ENCODE results near the gene STXBP2. TPM values are rescaled to one million over a fixed set of nuclear protein-coding genes. Genes with fewer than 3 reads are reported as not detected.

Gene STXBP2
- total RNA-seq, 5 donors from 2014 or later (not counting 1 experiment from before 2014, with no cell fraction given), result 185 to 229 (median 228) TPM

GRCh38 chr19:7661744-7662538 is 25.0 kb downstream of the STXBP2 start:
- DNase-seq (no peak), ATAC-seq (replicated peaks in 1 of 4) (no peak)
- no CpG with 5 or more reads among the region's 8 CpGs for WGBS (ENCODE audit: insufficient coverage)
- H3K9me3 Mint-ChIP-seq, result no peaks in the 10 kb centered on the region
- Histone ChIP-seq H3K9me3 (no peaks in the 10 kb centered on the region), H3K27me3 (replicated peaks in 1 of 2; ENCODE audit: control insufficient read depth in 2 of 2, extremely low read depth in 1 of 2, insufficient read depth in 2 of 2, low read length in 1 of 2) (peaks cover 0 to 2% of the 10 kb centered on the region in 2 experiments), H3K27ac (ENCODE audit: low read length) (no peak overlapping the region), H3K4me1 (ENCODE audit: control insufficient read depth in 1 of 2, extremely low read depth in 1 of 2, insufficient read depth in 2 of 2, low read length in 2 of 2) (peaks cover 3 to 21% of the 10 kb centered on the region in 2 experiments), H3K36me3 (ENCODE audit: control insufficient read depth in 2 of 2, extremely low read depth in 1 of 2, insufficient read depth in 1 of 2, low read length in 1 of 2) (no peaks in the 10 kb centered on the region), H3K4me3 (ENCODE audit: control insufficient read depth in 1 of 2, extremely low read depth in 1 of 2, low read length in 1 of 2) (no peak overlapping the region)
- ChIA-PET POLR2A (no interaction called here), CTCF (interaction anchor here in 1 of 2 donors (1.9 kb wide), 1 partner anchor 32 kb away, joined by 4 read pairs; the partner anchor contains the start of gene PET100)
- H3K27me3 Mint-ChIP-seq, result peaks cover 2 to 3% of the 10 kb centered on the region in 2 donors
- no peak overlapping the region for H3K27ac Mint-ChIP-seq
- no peaks in the 10 kb centered on the region for H3K36me3 Mint-ChIP-seq
- peaks cover 12 to 15% (median 13%) of the 10 kb centered on the region in 3 donors for H3K4me1 Mint-ChIP-seq
- H3K4me3 Mint-ChIP-seq, result no peak overlapping the region

- CTCF ChIA-PET, result interaction anchor here in 1 of 2 donors (0.6 kb wide), 1 partner anchor 114 kb away, joined by 3 read pairs; no protein-coding TSS in a partner anchor
- Mint-ChIP-seq H3K9me3 (no peaks in the 10 kb centered on the region), H3K36me3 (no peaks in the 10 kb centered on the region), H3K27ac (no peak overlapping the region), H3K27me3 (peaks cover 3 to 4% of the 10 kb centered on the region in 2 donors), H3K4me3 (no peak overlapping the region), H3K4me1 (peaks cover 6 to 9% (median 8%) of the 10 kb centered on the region in 3 donors)
- POLR2A ChIA-PET, result no interaction called here
- Histone ChIP-seq H3K9me3 (no peaks in the 10 kb centered on the region), H3K27ac (ENCODE audit: low read length) (no peak overlapping the region), H3K36me3 (ENCODE audit: control insufficient read depth in 2 of 2, extremely low read depth in 1 of 2, insufficient read depth in 1 of 2, low read length in 1 of 2) (no peaks in the 10 kb centered on the region), H3K27me3 (replicated peaks in 1 of 2; ENCODE audit: control insufficient read depth in 2 of 2, extremely low read depth in 1 of 2, insufficient read depth in 2 of 2, low read length in 1 of 2) (peaks cover 0 to 2% of the 10 kb centered on the region in 2 experiments), H3K4me3 (ENCODE audit: control insufficient read depth in 1 of 2, extremely low read depth in 1 of 2, low read length in 1 of 2) (no peak overlapping the region), H3K4me1 (ENCODE audit: control insufficient read depth in 1 of 2, extremely low read depth in 1 of 2, insufficient read depth in 2 of 2, low read length in 2 of 2) (peaks cover 3 to 13% of the 10 kb centered on the region in 2 experiments)
- ATAC-seq (replicated peaks in 1 of 4) (no peak), DNase-seq (no peak)
- WGBS (ENCODE audit: insufficient coverage), result 94% methylated on average over 8 of the region's 14 CpGs
Measured at GRCh38 chr19:7662657-7663056, 25.7 kb downstream of the STXBP2 start.

- POLR2A ChIA-PET, result interaction anchor here (0.5 to 0.8 kb wide), 2 partner anchors 34 to 463 kb away, joined by 3 to 7 read pairs; partner anchors contain the start of genes PET100 (in 1 of the 2) and XAB2 (in 1 of the 2)
- Histone ChIP-seq H3K9me3 (no peaks in the 10 kb centered on the region), H3K27me3 (replicated peaks in 1 of 2; ENCODE audit: control insufficient read depth in 2 of 2, extremely low read depth in 1 of 2, insufficient read depth in 2 of 2, low read length in 1 of 2) (peaks cover 0 to 3% of the 10 kb centered on the region in 2 experiments), H3K27ac (ENCODE audit: low read length) (no peak overlapping the region), H3K4me1 (ENCODE audit: control insufficient read depth in 1 of 2, extremely low read depth in 1 of 2, insufficient read depth in 2 of 2, low read length in 2 of 2) (peaks cover 0 to 5% of the 10 kb centered on the region in 2 experiments), H3K36me3 (ENCODE audit: control insufficient read depth in 2 of 2, extremely low read depth in 1 of 2, insufficient read depth in 1 of 2, low read length in 1 of 2) (no peaks in the 10 kb centered on the region), H3K4me3 (ENCODE audit: control insufficient read depth in 1 of 2, extremely low read depth in 1 of 2, low read length in 1 of 2) (no peak overlapping the region)
- DNase-seq (no peak), ATAC-seq (replicated peaks in 1 of 4) (no peak)
- Mint-ChIP-seq H3K27me3 (peaks cover 4 to 5% of the 10 kb centered on the region in 2 donors), H3K27ac (no peak overlapping the region), H3K9me3 (no peaks in the 10 kb centered on the region), H3K4me3 (no peak overlapping the region), H3K4me1 (peaks cover under 1 to 2% (median 1%) of the 10 kb centered on the region in 3 donors), H3K36me3 (no peaks in the 10 kb centered on the region)
- CTCF ChIA-PET, result interaction anchor here in 1 of 2 donors (0.6 kb wide), 1 partner anchor 112 kb away, joined by 3 read pairs; no protein-coding TSS in a partner anchor
- WGBS (ENCODE audit: insufficient coverage), result 100% methylated on average over 2 of the region's 7 CpGs
Measured at GRCh38 chr19:7663706-7664105, 26.8 kb downstream of the STXBP2 start.

GRCh38 chr19:7665076-7665475 is 28.2 kb downstream of the STXBP2 start:
- no peak overlapping the region for H3K27ac Mint-ChIP-seq
- CTCF ChIA-PET, result no interaction called here
- no peaks in the 10 kb centered on the region for H3K36me3 Mint-ChIP-seq
- H3K27me3 Mint-ChIP-seq, result peaks cover 13 to 14% of the 10 kb centered on the region in 2 donors
- Histone ChIP-seq H3K4me1 (ENCODE audit: control insufficient read depth in 1 of 2, extremely low read depth in 1 of 2, insufficient read depth in 2 of 2, low read length in 2 of 2) (peaks cover 2 to 13% of the 10 kb centered on the region in 2 experiments), H3K4me3 (ENCODE audit: control insufficient read depth in 1 of 2, extremely low read depth in 1 of 2, low read length in 1 of 2) (no peak overlapping the region), H3K27ac (ENCODE audit: low read length) (no peak overlapping the region), H3K36me3 (ENCODE audit: control insufficient read depth in 2 of 2, extremely low read depth in 1 of 2, insufficient read depth in 1 of 2, low read length in 1 of 2) (no peaks in the 10 kb centered on the region), H3K27me3 (replicated peaks in 1 of 2; ENCODE audit: control insufficient read depth in 2 of 2, extremely low read depth in 1 of 2, insufficient read depth in 2 of 2, low read length in 1 of 2) (peaks cover 0 to 16% of the 10 kb centered on the region in 2 experiments), H3K9me3 (no peaks in the 10 kb centered on the region)
- H3K4me1 Mint-ChIP-seq, result peaks cover 8 to 13% (median 11%) of the 10 kb centered on the region in 3 donors
- POLR2A ChIA-PET, result no interaction called here
- WGBS (ENCODE audit: insufficient coverage), result 100% methylated on average over 1 of the region's 4 CpGs
- no peaks in the 10 kb centered on the region for H3K9me3 Mint-ChIP-seq
- H3K4me3 Mint-ChIP-seq, result no peak overlapping the region
- DNase-seq, result no peak
- no peak for ATAC-seq (replicated peaks in 1 of 4)

GRCh38 chr19:7668842-7669241 is 31.9 kb downstream of the STXBP2 start, which contains the start of gene RETN:
Gene RETN, plus strand, starts transcription at chr19:7669049. Its CDS starts 278 bp downstream, at chr19:7669327.
- Mint-ChIP-seq H3K4me3 (peak within 1 kb of the TSS in 1 of 3 donors; percentile 72), H3K9me3 (no peaks in the 10 kb centered on the region), H3K36me3 (no peaks in the 10 kb centered on the region), H3K27ac (no peak within 1 kb of the TSS), H3K27me3 (peaks cover 25 to 37% of the 10 kb centered on the region in 2 donors), H3K4me1 (peaks cover 15 to 20% (median 17%) of the 10 kb centered on the region in 3 donors)
- Histone ChIP-seq H3K4me3 (ENCODE audit: control insufficient read depth in 1 of 2, extremely low read depth in 1 of 2, low read length in 1 of 2) (no peak within 1 kb of the TSS), H3K9me3 (no peaks in the 10 kb centered on the region), H3K27ac (ENCODE audit: low read length) (no peak within 1 kb of the TSS), H3K27me3 (replicated peaks in 1 of 2; ENCODE audit: control insufficient read depth in 2 of 2, extremely low read depth in 1 of 2, insufficient read depth in 2 of 2, low read length in 1 of 2) (peaks cover 0 to 32% of the 10 kb centered on the region in 2 experiments), H3K36me3 (ENCODE audit: control insufficient read depth in 2 of 2, extremely low read depth in 1 of 2, insufficient read depth in 1 of 2, low read length in 1 of 2) (no peaks in the 10 kb centered on the region), H3K4me1 (ENCODE audit: control insufficient read depth in 1 of 2, extremely low read depth in 1 of 2, insufficient read depth in 2 of 2, low read length in 2 of 2) (peaks cover 2 to 21% of the 10 kb centered on the region in 2 experiments)
- 79% methylated on average over 7 of the region's 9 CpGs for WGBS (ENCODE audit: insufficient coverage)
- POLR2A ChIA-PET, result interaction anchor here in 1 of 2 donors (0.7 kb wide), 1 partner anchor 12 kb away, joined by 3 read pairs; the partner anchor contains the start of gene TRAPPC5
- CTCF ChIA-PET, result interaction anchor here in 1 of 2 donors (1.8 kb wide), 1 partner anchor 12 kb away, joined by 5 read pairs; the partner anchor contains the start of gene TRAPPC5
- no peak for ATAC-seq (replicated peaks in 1 of 4)
- no peak for DNase-seq

GRCh38 chr19:7669641-7670040 is 32.7 kb downstream of the STXBP2 start:
- H3K36me3 ChIP-seq (ENCODE audit: control insufficient read depth in 2 of 2, extremely low read depth in 1 of 2, insufficient read depth in 1 of 2, low read length in 1 of 2), result no peaks in the 10 kb centered on the region
- peaks cover 0 to 32% of the 10 kb centered on the region in 2 experiments for H3K27me3 ChIP-seq (replicated peaks in 1 of 2; ENCODE audit: control insufficient read depth in 2 of 2, extremely low read depth in 1 of 2, insufficient read depth in 2 of 2, low read length in 1 of 2)
- Mint-ChIP-seq H3K4me3 (peak overlapping the region in 1 of 3 donors; percentile 72), H3K9me3 (no peaks in the 10 kb centered on the region), H3K27me3 (peaks cover 25 to 37% of the 10 kb centered on the region in 2 donors), H3K4me1 (peaks cover 20 to 27% (median 21%) of the 10 kb centered on the region in 3 donors), H3K27ac (no peak overlapping the region), H3K36me3 (no peaks in the 10 kb centered on the region)
- DNase-seq (no peak), ATAC-seq (replicated peaks in 1 of 4) (no peak)
- H3K4me3 ChIP-seq (ENCODE audit: control insufficient read depth in 1 of 2, extremely low read depth in 1 of 2, low read length in 1 of 2), result no peak overlapping the region
- 71% methylated on average over 3 of the region's 9 CpGs for WGBS (ENCODE audit: insufficient coverage)
- peaks cover 5 to 21% of the 10 kb centered on the region in 2 experiments for H3K4me1 ChIP-seq (ENCODE audit: control insufficient read depth in 1 of 2, extremely low read depth in 1 of 2, insufficient read depth in 2 of 2, low read length in 2 of 2)
- CTCF ChIA-PET, result interaction anchor here (0.6 to 1.8 kb wide), 2 partner anchors 11 to 61 kb away, joined by 3 to 5 read pairs; partner anchors contain the start of gene TRAPPC5 (in 1 of the 2)
- no peak overlapping the region for H3K27ac ChIP-seq (ENCODE audit: low read length)
- POLR2A ChIA-PET, result interaction anchor here in 1 of 2 donors (0.7 kb wide), 1 partner anchor 11 kb away, joined by 3 read pairs; the partner anchor contains the start of gene TRAPPC5
- H3K9me3 ChIP-seq, result no peaks in the 10 kb centered on the region

All from T-cell (primary cell).